Measurements from ENCODE around the gene PLEKHG5. TPM values are rescaled to one million over a fixed set of nuclear protein-coding genes. Genes with fewer than 3 reads are reported as not detected.

Gene PLEKHG5
- total RNA-seq, 1 donor: 5.1 TPM

DNA sequence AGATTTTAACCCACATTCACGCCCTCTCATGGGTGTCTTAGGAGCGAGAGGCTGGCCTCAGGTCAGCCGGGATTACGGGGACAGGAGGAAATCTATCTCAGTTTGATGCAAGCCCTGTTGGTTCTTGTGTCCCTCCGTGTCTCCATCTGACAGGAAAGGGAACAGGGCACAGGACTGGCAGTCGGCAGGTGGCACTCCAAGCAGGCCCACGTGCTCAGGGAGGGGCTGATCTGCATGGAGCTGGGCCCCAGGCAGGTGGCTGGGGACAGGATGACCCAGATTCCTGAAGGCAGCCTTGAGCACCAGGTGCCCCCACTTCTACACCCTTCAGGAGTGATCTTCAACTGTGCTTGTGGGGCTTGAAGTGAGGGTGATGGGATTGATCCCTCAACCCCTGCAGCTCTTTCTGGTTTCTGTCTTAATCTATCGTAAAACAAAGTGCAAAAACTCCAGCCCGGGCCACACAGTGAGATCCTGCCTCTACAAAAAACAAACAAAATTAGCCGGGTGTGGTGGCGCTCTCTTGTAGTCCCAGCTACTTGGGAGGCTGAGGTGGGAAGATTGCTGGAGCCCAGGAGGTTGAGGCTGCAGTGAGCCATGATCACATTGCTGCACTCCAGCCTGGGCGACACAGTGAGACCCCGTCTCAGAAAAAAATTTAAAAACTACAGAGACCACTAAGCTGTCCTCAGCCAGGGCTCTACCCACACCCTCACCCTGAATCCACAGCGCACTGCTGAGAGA lies 8.3 kb downstream of the PLEKHG5 start:
- TF ChIP-seq, protein P1, sequence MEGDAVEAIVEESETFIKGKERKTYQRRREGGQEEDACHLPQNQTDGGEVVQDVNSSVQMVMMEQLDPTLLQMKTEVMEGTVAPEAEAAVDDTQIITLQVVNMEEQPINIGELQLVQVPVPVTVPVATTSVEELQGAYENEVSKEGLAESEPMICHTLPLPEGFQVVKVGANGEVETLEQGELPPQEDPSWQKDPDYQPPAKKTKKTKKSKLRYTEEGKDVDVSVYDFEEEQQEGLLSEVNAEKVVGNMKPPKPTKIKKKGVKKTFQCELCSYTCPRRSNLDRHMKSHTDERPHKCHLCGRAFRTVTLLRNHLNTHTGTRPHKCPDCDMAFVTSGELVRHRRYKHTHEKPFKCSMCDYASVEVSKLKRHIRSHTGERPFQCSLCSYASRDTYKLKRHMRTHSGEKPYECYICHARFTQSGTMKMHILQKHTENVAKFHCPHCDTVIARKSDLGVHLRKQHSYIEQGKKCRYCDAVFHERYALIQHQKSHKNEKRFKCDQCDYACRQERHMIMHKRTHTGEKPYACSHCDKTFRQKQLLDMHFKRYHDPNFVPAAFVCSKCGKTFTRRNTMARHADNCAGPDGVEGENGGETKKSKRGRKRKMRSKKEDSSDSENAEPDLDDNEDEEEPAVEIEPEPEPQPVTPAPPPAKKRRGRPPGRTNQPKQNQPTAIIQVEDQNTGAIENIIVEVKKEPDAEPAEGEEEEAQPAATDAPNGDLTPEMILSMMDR (IDR thresholded peaks at IDR 0.05; ENCODE audit: insufficient read depth, low read length): no peak
- DNase-seq (ENCODE audit: low read depth): no peak
- no peak overlapping the region for H3K4me3 ChIP-seq (ENCODE audit: low read depth, low read length)

DNA sequence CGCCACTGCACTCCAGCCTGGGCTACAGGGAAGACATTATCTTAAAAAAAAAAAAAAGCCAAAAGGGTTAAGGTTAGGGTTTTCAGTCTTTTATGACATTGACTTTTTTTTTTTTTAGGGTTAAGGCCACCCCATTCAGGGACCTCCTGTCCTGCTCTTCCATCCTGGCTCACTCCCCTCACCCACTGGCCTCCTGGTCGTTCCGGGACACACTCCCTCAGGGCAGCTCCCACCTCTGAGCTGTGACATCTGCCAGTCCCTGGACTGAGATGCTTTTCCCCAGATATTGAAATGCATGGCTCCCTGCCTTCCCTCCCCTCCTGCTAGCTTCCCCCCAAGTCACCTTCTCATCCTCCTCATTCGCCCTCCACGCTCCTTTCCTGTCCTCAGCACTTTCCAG lies 9.6 kb downstream of the PLEKHG5 start:
- no peak for DNase-seq (ENCODE audit: low read depth)
- TF ChIP-seq, protein P1 (IDR thresholded peaks at IDR 0.05; ENCODE audit: insufficient read depth, low read length): no peak
- no peak overlapping the region for H3K4me3 ChIP-seq (ENCODE audit: low read depth, low read length)

DNA sequence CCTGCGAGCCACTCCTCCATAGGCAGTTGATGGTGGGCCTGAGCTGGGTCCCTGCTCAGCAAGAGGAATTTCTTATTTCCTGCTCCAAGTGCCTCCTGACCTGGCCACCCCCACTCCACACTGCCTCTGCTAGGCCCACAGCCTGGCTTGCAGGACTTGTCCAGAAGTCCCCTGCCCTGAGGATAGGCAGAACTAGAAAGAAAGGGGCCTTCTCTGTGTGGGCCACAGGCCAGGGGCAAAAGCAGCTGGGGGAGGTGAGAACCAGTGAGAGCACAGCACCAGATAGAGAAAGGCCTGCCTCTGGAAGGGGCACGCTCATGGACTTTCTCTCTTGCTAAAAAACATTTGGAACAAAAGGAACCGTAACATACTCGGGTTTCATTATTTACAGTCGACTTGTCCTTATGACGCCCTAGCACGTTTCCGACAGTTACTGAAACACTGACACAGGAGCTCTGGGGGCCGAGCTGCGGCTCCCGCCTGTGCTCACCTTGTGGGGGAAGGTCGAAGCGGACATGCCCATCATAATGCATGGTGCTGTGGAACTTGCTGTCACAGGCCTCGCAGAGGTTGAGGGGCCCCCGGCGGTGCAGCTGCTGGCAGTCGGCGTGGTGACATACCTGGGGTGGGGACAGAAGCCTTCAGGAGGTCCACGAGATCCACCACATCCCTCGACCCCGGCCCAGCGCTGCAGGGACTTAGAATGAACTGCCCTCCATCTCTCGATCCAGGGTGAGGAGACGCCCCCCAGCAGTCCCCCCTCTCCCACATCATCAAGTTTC lies 14.2 kb downstream of the PLEKHG5 start:
- TF ChIP-seq, protein P1 (IDR thresholded peaks at IDR 0.05; ENCODE audit: insufficient read depth, low read length): no peak
- DNase-seq (ENCODE audit: low read depth): no peak
- H3K4me3 ChIP-seq (ENCODE audit: low read depth, low read length): no peak overlapping the region

DNA sequence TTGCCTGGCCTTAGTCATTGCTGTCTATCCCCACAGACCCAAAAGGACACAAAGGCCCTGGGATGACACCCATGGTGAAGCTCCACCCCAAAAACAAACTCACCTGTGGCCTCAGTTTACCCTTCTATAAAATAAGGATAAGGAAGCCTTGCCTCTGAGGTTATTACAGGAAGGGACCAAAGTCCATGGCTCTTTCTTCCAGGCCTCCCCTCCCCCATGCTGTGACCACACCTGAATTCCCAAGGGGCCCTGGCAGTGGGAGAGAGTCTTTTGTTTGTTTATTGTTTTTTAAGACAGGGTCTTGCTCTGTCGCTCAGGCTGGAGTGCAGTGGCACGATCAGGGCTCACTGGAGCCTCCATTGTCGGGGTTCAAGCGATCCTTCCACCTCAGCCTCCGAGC lies 15.0 kb downstream of the PLEKHG5 start:
- no peak overlapping the region for H3K4me3 ChIP-seq (ENCODE audit: low read depth, low read length)
- TF ChIP-seq, protein P1 (IDR thresholded peaks at IDR 0.05; ENCODE audit: insufficient read depth, low read length): no peak
- DNase-seq (ENCODE audit: low read depth): no peak

DNA sequence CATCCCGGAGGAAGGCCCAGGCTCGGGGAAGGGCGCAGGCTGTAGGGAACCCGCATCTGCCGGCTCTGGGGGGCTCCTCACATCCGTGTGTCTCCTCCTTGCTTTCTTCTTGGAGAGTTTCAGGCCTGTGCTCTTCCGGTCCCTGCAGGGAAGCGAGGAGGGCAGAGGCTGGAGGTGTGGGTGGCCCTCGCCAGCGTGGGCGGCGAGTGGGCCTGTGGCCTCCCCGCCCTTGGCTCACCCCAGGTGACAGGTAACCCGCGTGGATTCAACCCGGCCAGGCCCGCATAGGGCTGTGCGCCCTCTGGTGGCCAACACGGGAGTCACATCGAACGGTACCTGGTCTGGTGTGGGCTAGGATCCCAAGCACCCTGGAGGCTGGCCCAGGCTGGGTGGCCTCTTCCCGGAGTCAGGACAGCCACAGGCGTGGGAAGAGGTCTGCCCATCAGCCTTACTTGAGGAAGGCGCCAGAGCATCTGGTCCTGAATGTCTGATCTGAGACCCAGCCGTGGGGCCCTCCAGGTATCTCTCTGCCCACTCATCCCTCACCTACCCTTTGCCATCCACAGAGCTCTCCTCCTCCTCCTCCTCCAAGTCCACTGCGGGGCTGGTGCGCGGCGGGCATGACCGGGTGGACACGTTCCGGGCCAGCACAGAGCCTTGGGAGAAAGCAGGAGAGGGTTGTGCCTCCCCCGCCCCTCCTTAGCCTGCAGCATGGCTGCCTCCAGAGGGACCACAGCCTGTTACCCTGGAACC lies 15.9 kb downstream of the PLEKHG5 start:
- TF ChIP-seq, protein P1 (IDR thresholded peaks at IDR 0.05; ENCODE audit: insufficient read depth, low read length): peak; percentile 86
- DNase-seq (ENCODE audit: low read depth): peak; percentile 25
- no peak overlapping the region for H3K4me3 ChIP-seq (ENCODE audit: low read depth, low read length)

DNA sequence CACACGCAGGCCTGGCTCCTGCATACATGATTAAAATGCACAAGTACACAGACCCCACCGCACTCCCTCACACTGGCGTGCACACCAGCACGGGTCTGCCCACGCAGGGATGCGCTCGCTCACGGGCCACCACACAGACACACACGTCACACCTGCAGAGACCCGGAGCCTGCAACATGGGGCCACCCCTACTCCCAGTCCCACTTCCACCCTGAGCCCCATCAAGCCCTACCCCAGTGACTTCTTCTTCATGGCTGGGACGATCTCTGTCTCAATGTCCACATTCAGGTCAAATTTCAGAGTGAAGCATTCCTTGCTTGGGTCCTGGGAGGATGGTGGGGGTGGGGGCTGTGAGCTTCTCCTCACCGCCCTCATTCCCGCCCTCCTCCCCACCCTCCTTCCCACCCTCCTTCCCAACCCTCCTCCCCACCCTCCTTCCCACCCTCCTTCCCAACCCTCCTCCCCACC lies 16.6 kb downstream of the PLEKHG5 start:
- DNase-seq (ENCODE audit: low read depth): no peak
- TF ChIP-seq, protein P1 (IDR thresholded peaks at IDR 0.05; ENCODE audit: insufficient read depth, low read length): no peak
- H3K4me3 ChIP-seq (ENCODE audit: low read depth, low read length): no peak overlapping the region
